ENCODE measurements around the gene INAFM1. TPM values are rescaled to one million over a fixed set of nuclear protein-coding genes. Genes with fewer than 3 reads are reported as not detected.

INAFM1 gene
- total and polyA plus RNA-seq, 9 of the 15 experiments (the other 6 are each of a cell fraction or from before 2014, with no cell fraction given): 0.71 to 30.9 (median 3.1) TPM

DNA sequence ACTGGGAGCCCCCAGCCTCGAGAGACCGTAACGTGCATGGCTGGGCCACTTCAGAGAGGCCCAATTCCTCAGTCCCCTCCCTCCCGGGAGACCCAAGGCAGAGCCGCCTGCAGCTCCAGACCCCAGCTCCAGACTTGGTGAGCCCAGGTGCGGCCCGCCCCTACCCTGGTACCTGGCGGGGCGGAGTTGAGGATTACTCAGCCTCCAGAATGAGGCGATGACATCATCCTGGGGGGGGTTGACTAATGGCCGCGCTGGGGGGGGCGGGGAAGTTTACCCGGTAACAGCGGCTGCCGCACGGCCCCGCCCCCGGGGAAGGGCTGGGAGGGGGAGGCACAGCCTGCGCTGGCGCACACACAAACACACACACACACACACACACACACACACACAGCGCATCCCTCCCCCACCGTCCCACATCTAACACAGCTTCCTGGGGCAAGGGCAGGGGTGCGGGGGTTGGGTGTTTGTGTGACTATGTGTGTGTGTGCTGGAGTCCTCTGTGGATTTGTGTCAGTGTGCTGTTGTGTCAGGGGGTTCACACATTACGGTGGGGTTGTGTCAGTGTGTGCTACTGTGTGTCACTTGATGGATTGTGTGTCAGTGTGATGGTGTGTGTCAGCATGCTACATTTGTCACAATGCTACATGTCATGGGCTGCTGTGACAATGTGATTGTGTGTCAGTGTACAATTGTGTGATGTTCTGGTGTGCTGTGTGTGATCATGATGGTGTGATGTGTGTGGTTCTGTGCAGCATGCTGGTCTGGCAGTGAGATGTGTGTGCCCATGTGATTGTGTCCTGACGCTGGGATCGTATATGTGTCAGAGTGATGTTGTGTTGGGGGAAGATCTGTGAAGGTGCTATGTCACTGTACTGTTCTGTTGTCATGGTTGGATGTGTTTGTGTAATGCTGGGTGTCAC is 33.4 kb upstream of the INAFM1 start (continued):
- TF ChIP-seq, protein P1, sequence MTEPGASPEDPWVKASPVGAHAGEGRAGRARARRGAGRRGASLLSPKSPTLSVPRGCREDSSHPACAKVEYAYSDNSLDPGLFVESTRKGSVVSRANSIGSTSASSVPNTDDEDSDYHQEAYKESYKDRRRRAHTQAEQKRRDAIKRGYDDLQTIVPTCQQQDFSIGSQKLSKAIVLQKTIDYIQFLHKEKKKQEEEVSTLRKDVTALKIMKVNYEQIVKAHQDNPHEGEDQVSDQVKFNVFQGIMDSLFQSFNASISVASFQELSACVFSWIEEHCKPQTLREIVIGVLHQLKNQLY (CRISPR knock-in tag; conservative IDR thresholded peaks at IDR 0.05): no peak
- TF ChIP-seq RBFOX2 (IDR thresholded peaks at IDR 0.05; ENCODE audit: low read depth, low read length) (peak; percentile 70), CHD4 (IDR thresholded peaks at IDR 0.05; ENCODE audit: insufficient read depth, insufficient replicate concordance, low read depth, low read length, poor library complexity, severe bottlenecking) (peak; percentile 65), KDM2B (CRISPR knock-in tag; IDR thresholded peaks at IDR 0.05) (0 out of 2 replicates have a peak, but pooled peaks have one; percentile 60), MTA3 (IDR thresholded peaks at IDR 0.05; ENCODE audit: borderline replicate concordance) (0 out of 2 replicates have a peak, but pooled peaks have one; percentile 39), JUNB (CRISPR knock-in tag; conservative IDR thresholded peaks at IDR 0.05) (peak; percentile 69; the same call in 1 of the 2 replicates), ZBTB7A (IDR thresholded peaks at IDR 0.05; ENCODE audit: borderline replicate concordance, control insufficient read depth, low read depth, low read length) (peak; percentile 72; the same call in 1 of the 2 replicates), DPF2 (IDR thresholded peaks at IDR 0.05) (peak; percentile 77), ATF1 (CRISPR knock-in tag; IDR thresholded peaks at IDR 0.05) (no peak), ATF1 (tag; IDR thresholded peaks at IDR 0.05) (peak; percentile 72), MCM3 (IDR thresholded peaks at IDR 0.05) (peak; percentile 69; the same call in 1 of the 2 replicates), ZNF589 (CRISPR knock-in tag; IDR thresholded peaks at IDR 0.05; ENCODE audit: low read depth) (0 out of 2 replicates have a peak, but pooled peaks have one; percentile 49), DIDO1 (tag; IDR thresholded peaks at IDR 0.05; ENCODE audit: low read depth) (0 out of 2 replicates have a peak, but pooled peaks have one; percentile 23), CREB1 (IDR thresholded peaks at IDR 0.05) (0 out of 2 replicates have a peak, but pooled peaks have one; percentile 46), CREB1 (CRISPR knock-in tag; IDR thresholded peaks at IDR 0.05) (peak; percentile 49; the same call in 1 of the 2 replicates)
- TF ChIP-seq, protein P2, sequence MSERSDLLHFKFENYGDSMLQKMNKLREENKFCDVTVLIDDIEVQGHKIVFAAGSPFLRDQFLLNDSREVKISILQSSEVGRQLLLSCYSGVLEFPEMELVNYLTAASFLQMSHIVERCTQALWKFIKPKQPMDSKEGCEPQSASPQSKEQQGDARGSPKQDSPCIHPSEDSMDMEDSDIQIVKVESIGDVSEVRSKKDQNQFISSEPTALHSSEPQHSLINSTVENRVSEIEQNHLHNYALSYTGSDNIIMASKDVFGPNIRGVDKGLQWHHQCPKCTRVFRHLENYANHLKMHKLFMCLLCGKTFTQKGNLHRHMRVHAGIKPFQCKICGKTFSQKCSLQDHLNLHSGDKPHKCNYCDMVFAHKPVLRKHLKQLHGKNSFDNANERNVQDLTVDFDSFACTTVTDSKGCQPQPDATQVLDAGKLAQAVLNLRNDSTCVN (CRISPR knock-in tag; IDR thresholded peaks at IDR 0.05): peak; percentile 58; the same call in 1 of the 2 replicates
- TF ChIP-seq, protein P3, sequence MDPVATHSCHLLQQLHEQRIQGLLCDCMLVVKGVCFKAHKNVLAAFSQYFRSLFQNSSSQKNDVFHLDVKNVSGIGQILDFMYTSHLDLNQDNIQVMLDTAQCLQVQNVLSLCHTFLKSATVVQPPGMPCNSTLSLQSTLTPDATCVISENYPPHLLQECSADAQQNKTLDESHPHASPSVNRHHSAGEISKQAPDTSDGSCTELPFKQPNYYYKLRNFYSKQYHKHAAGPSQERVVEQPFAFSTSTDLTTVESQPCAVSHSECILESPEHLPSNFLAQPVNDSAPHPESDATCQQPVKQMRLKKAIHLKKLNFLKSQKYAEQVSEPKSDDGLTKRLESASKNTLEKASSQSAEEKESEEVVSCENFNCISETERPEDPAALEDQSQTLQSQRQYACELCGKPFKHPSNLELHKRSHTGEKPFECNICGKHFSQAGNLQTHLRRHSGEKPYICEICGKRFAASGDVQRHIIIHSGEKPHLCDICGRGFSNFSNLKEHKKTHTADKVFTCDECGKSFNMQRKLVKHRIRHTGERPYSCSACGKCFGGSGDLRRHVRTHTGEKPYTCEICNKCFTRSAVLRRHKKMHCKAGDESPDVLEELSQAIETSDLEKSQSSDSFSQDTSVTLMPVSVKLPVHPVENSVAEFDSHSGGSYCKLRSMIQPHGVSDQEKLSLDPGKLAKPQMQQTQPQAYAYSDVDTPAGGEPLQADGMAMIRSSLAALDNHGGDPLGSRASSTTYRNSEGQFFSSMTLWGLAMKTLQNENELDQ (CRISPR knock-in tag; IDR thresholded peaks at IDR 0.05; ENCODE audit: borderline replicate concordance): no peak
- TF ChIP-seq, protein P4, sequence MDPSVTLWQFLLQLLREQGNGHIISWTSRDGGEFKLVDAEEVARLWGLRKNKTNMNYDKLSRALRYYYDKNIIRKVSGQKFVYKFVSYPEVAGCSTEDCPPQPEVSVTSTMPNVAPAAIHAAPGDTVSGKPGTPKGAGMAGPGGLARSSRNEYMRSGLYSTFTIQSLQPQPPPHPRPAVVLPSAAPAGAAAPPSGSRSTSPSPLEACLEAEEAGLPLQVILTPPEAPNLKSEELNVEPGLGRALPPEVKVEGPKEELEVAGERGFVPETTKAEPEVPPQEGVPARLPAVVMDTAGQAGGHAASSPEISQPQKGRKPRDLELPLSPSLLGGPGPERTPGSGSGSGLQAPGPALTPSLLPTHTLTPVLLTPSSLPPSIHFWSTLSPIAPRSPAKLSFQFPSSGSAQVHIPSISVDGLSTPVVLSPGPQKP (CRISPR knock-in tag; IDR thresholded peaks at IDR 0.05): no peak
- TF ChIP-seq, protein P5, sequence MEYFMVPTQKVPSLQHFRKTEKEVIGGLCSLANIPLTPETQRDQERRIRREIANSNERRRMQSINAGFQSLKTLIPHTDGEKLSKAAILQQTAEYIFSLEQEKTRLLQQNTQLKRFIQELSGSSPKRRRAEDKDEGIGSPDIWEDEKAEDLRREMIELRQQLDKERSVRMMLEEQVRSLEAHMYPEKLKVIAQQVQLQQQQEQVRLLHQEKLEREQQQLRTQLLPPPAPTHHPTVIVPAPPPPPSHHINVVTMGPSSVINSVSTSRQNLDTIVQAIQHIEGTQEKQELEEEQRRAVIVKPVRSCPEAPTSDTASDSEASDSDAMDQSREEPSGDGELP (CRISPR knock-in tag; IDR thresholded peaks at IDR 0.05; ENCODE audit: borderline replicate concordance): peak; percentile 57; the same call in 1 of the 2 replicates
- TF ChIP-seq, protein P6, sequence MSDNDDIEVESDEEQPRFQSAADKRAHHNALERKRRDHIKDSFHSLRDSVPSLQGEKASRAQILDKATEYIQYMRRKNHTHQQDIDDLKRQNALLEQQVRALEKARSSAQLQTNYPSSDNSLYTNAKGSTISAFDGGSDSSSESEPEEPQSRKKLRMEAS (CRISPR knock-in tag; IDR thresholded peaks at IDR 0.05): peak; percentile 79

Data from K562 (cell line).